Peyer's patch (tissue), 4 donors: ENCODE results near the gene SLC27A5. TPM values are rescaled to one million over a fixed set of nuclear protein-coding genes. Genes with fewer than 3 reads are reported as not detected.
"Not testable (repeated sequence)": the region's sequence is repeated elsewhere in the genome, so short reads cannot be mapped to it uniquely, and the experiment has no call there.

Experiments
- DNase-seq, 3 donors: peaks; one replicate each; pipeline ENCODE4 v3.0.0-alpha.2; 2017 to 2019
- H3K27ac ChIP-seq, 4 donors: fragments of 200-600 bp; sonication (generic); one replicate each; pipeline ENCODE4 v1.5.1; 2016 to 2019
- H3K27me3 ChIP-seq, 2 donors: fragments of 200-600 bp; sonication (generic); one replicate each; pipeline ENCODE4 v1.5.1; 2019
- H3K36me3 ChIP-seq, 3 donors: fragments of 200-600 bp; sonication (generic); one replicate each; pipeline ENCODE4 v1.5.1; 2016 to 2019
- H3K4me1 ChIP-seq, 4 donors: fragments of 200-600 bp; sonication (generic); one replicate each; pipeline ENCODE4 v1.5.1; 2016 to 2019
- H3K4me3 ChIP-seq, 4 donors: fragments of 200-600 bp; sonication (generic); 1 replicate in 3 of 4; 2 replicates in 1 of 4; pipeline ENCODE4 v1.5.1; 2016 to 2019; ENCODE audit warnings: mild to moderate bottlenecking in 1 of 4
- H3K9me3 ChIP-seq, 4 donors: fragments of 200-600 bp; sonication (generic); one replicate each; pipeline ENCODE4 v1.5.1; 2016 to 2019; ENCODE audit warnings: mild to moderate bottlenecking in 1 of 4
- CTCF ChIP-seq, 6 experiments: fragments of 450-650 bp in 4 of 6; fragments of 200-600 bp in 2 of 6; sonication (generic) in 1 of 6; IDR thresholded peaks; one replicate each; pipeline ENCODE4 v1.5.1; 2017 to 2019; ENCODE audit warnings: antibody characterized with exemption in 6 of 6, mild to moderate bottlenecking in 3 of 6, moderate library complexity in 1 of 6
- POLR2A ChIP-seq, 2 donors: fragments of 450-650 bp; IDR thresholded peaks; one replicate each; pipeline ENCODE4 v1.5.1; 2017; ENCODE audit warnings: antibody characterized with exemption in 2 of 2, mild to moderate bottlenecking in 2 of 2, moderate library complexity in 2 of 2
- total RNA-seq, 4 donors: library from RNA; depleted of rRNA; stranded (reverse); fragments of >200 nt; gene quantifications; one replicate each; pipeline ENCODE4 v1.1.0, GENCODE V29; 2016

The SLC27A5 gene
- total RNA-seq, 4 donors from 2014 or later: 0.88 to 6.3 (median 2.3) TPM

- Histone ChIP-seq H3K4me1 (peaks cover 2 to 38% (median 5%) of the 10 kb centered on the region in 4 donors), H3K9me3 (no peaks in the 10 kb centered on the region), H3K27ac (peak overlapping the region in 3 of 4 donors; percentile 44 to 74 (median 59)), H3K36me3 (peaks cover 0 to 21% (median 0%) of the 10 kb centered on the region in 3 donors), H3K27me3 (no peaks in the 10 kb centered on the region), H3K4me3 (peak overlapping the region in 2 of 4 donors; percentile 45 to 50)
- TF ChIP-seq POLR2A (IDR thresholded peaks at IDR 0.05): no peak
- TF ChIP-seq CTCF (IDR thresholded peaks at IDR 0.05): no peak
- DNase-seq: no peak
Measured at GRCh38 chr19:58513213-58513693, 1.5 kb upstream of the SLC27A5 start.

GRCh38 chr19:58510084-58510862 lies 1.5 kb downstream of the SLC27A5 start:
- no peak overlapping the region for H3K4me3 ChIP-seq
- TF ChIP-seq POLR2A (IDR thresholded peaks at IDR 0.05): no peak
- no peak for TF ChIP-seq CTCF (IDR thresholded peaks at IDR 0.05)
- H3K4me1 ChIP-seq: peaks cover 0 to 25% (median 0%) of the 10 kb centered on the region in 4 donors
- no peak for DNase-seq
- no peaks in the 10 kb centered on the region for H3K9me3 ChIP-seq
- H3K36me3 ChIP-seq: no peaks in the 10 kb centered on the region
- no peaks in the 10 kb centered on the region for H3K27me3 ChIP-seq
- H3K27ac ChIP-seq: no peak overlapping the region

- Histone ChIP-seq H3K4me1 (peaks cover 0 to 21% (median 0%) of the 10 kb centered on the region in 4 donors), H3K27me3 (no peaks in the 10 kb centered on the region), H3K27ac (no peak overlapping the region), H3K9me3 (no peaks in the 10 kb centered on the region), H3K4me3 (no peak overlapping the region), H3K36me3 (no peaks in the 10 kb centered on the region)
- DNase-seq: no peak
- TF ChIP-seq CTCF (IDR thresholded peaks at IDR 0.05) (no peak), POLR2A (IDR thresholded peaks at IDR 0.05) (no peak)
Measured at GRCh38 chr19:58509731-58510083, 2.1 kb downstream of the SLC27A5 start.

GRCh38 chr19:58507602-58508223 lies 4.1 kb downstream of the SLC27A5 start:
- not testable (repeated sequence) for H3K27me3 ChIP-seq, DNase-seq, H3K36me3 ChIP-seq, H3K4me1 ChIP-seq, H3K27ac ChIP-seq, H3K9me3 ChIP-seq, H3K4me3 ChIP-seq

- Histone ChIP-seq H3K36me3 (no peaks in the 10 kb centered on the region), H3K4me1 (peaks cover 0 to 10% (median 6%) of the 10 kb centered on the region in 4 donors), H3K9me3 (peaks cover 0 to 5% (median 0%) of the 10 kb centered on the region in 4 donors), H3K4me3 (peak overlapping the region in 2 of 4 donors; percentile 51 to 60), H3K27ac (no peak overlapping the region), H3K27me3 (no peaks in the 10 kb centered on the region)
- no peak for DNase-seq
- TF ChIP-seq CTCF (IDR thresholded peaks at IDR 0.05) (no peak), POLR2A (IDR thresholded peaks at IDR 0.05) (no peak)
Measured at GRCh38 chr19:58500242-58500641, 11.6 kb downstream of the SLC27A5 start.
